Endodermal cell (in vitro differentiated cells): ENCODE data around the gene ITPA. TPM values are rescaled to one million over a fixed set of nuclear protein-coding genes. Genes with fewer than 3 reads are reported as not detected.

ENCODE experiments used
- DNase-seq: peaks from one replicate; pipeline ENCODE4 v3.0.0-alpha.2; 2017
- H3K27ac ChIP-seq: 2 replicates; pipeline ENCODE4 v1.5.1; 2013; ENCODE audit warnings: mild to moderate bottlenecking, low read depth, low read length, moderate library complexity
- H3K27me3 ChIP-seq: 2 replicates; pipeline ENCODE4 v1.6.1; 2013; ENCODE audit warnings: mild to moderate bottlenecking, low read length, moderate library complexity; ENCODE audit not compliant: insufficient read depth, control insufficient read depth, poor library complexity, severe bottlenecking
- H3K36me3 ChIP-seq: 2 replicates; pipeline ENCODE4 v1.7.0; 2013; ENCODE audit warnings: mild to moderate bottlenecking, low read length, moderate library complexity; ENCODE audit not compliant: control insufficient read depth, insufficient read depth
- H3K4me1 ChIP-seq: one replicate; pipeline ENCODE4 v1.7.0; 2013; ENCODE audit warnings: low read length; ENCODE audit not compliant: control insufficient read depth, insufficient read depth
- H3K4me3 ChIP-seq: 2 replicates; pipeline ENCODE4 v1.5.1; 2013; ENCODE audit warnings: mild to moderate bottlenecking, low read length, moderate library complexity
- H3K9ac ChIP-seq: 2 replicates; pipeline ENCODE4 v1.6.1; 2013; ENCODE audit warnings: mild to moderate bottlenecking, low read length, moderate library complexity; ENCODE audit not compliant: poor library complexity, severe bottlenecking; ENCODE audit errors: extremely low read depth
- H3K9me3 ChIP-seq: 2 replicates; pipeline ENCODE4 v1.6.1; 2013; ENCODE audit warnings: mild to moderate bottlenecking, low read length, moderate library complexity; ENCODE audit not compliant: control insufficient read depth
- H3K27ac Mint-ChIP-seq: 2 replicates; pipeline ENCODE4 v1.8.0; 2020; ENCODE audit warnings: mixed read lengths
- H3K27me3 Mint-ChIP-seq: 2 replicates; pipeline ENCODE4 v1.8.0; 2021; ENCODE audit warnings: mild to moderate bottlenecking, mixed read lengths; ENCODE audit not compliant: insufficient read depth
- H3K36me3 Mint-ChIP-seq: 2 replicates; pipeline ENCODE4 v1.8.0; 2020; ENCODE audit warnings: low read depth, mixed read lengths
- H3K4me1 Mint-ChIP-seq: 2 replicates; pipeline ENCODE4 v1.8.0; 2020; ENCODE audit warnings: mixed read lengths
- H3K4me3 Mint-ChIP-seq: 2 replicates; pipeline ENCODE4 v1.8.0; 2020; ENCODE audit warnings: mild to moderate bottlenecking, moderate library complexity, mixed read lengths
- H3K9me3 Mint-ChIP-seq: 2 replicates; pipeline ENCODE4 v1.8.0; 2020; ENCODE audit warnings: mild to moderate bottlenecking, mixed read lengths
- WGBS, 2 experiments: methylation state at CpG; one replicate each; pipeline versions ENCODE4 v1.1.5 to v1.1.7; 2013; ENCODE audit warnings: missing lambda C conversion rate in 2 of 2, mixed read lengths in 1 of 2; ENCODE audit not compliant: insufficient coverage in 1 of 2, insufficient read length in 1 of 2; 5-methylcytosine and 5-hydroxymethylcytosine counted together
- total RNA-seq, 2 donors: library from RNA; stranded (reverse); fragmentation: NEBNext Ultra II Directional in 1 of 2; extraction: Animal tissue kit (Norgen Biotek cat#: 25700) in 1 of 2; gene quantifications; 2 replicates in 1 of 2; 3 replicates in 1 of 2; pipeline ENCODE4 v1.2.1, GENCODE V29; 2021
- TF ChIP-seq, protein P1 (sequence below): fragments of 200-600 bp; sonication (generic); conservative IDR thresholded peaks from 2 replicates; pipeline ENCODE4 v1.5.0; 2021; ENCODE audit warnings: antibody characterized with exemption, mild to moderate bottlenecking

The ITPA gene
- total RNA-seq, 2 donors from 2014 or later, result 50.8 to 53.6 TPM

DNA sequence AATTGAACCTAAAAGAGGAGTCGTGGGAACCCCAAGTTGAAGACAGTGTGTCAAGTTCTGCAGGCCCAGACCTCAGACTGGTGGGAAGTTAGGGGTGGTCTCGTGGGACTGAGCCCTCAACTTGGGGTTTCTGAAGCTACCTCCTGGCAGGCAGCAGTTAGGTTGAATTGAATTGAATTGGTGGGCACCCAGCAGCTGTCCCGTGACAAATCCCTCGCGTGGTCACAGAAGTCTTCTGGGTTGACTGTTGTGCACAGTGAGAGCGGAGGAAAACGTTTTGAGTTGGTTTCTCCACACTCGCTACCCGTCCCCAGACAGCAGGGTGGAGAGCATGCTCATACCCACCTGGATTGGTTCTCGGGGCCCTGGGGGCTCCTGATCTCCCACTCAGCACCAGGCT is 16.8 kb downstream of the ITPA start:
- TF ChIP-seq, protein P1, sequence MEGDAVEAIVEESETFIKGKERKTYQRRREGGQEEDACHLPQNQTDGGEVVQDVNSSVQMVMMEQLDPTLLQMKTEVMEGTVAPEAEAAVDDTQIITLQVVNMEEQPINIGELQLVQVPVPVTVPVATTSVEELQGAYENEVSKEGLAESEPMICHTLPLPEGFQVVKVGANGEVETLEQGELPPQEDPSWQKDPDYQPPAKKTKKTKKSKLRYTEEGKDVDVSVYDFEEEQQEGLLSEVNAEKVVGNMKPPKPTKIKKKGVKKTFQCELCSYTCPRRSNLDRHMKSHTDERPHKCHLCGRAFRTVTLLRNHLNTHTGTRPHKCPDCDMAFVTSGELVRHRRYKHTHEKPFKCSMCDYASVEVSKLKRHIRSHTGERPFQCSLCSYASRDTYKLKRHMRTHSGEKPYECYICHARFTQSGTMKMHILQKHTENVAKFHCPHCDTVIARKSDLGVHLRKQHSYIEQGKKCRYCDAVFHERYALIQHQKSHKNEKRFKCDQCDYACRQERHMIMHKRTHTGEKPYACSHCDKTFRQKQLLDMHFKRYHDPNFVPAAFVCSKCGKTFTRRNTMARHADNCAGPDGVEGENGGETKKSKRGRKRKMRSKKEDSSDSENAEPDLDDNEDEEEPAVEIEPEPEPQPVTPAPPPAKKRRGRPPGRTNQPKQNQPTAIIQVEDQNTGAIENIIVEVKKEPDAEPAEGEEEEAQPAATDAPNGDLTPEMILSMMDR, result no peak
- Mint-ChIP-seq H3K9me3 (no peaks in the 10 kb centered on the region), H3K4me3 (no peak overlapping the region), H3K4me1 (peaks cover 19% of the 10 kb centered on the region), H3K36me3 (peaks cover 20% of the 10 kb centered on the region), H3K27me3 (no peaks in the 10 kb centered on the region), H3K27ac (no peak overlapping the region)
- no peak for DNase-seq
- Histone ChIP-seq H3K27ac (no peak overlapping the region), H3K9me3 (no peaks in the 10 kb centered on the region), H3K36me3 (peaks cover 33% of the 10 kb centered on the region), H3K4me3 (no peak overlapping the region), H3K27me3 (no peaks in the 10 kb centered on the region), H3K9ac (no peak overlapping the region), H3K4me1 (peaks cover 10% of the 10 kb centered on the region)
- WGBS, 2 experiments, result 91 to 100% methylated on average over 7 to 10 of the region's 10 CpGs

DNA sequence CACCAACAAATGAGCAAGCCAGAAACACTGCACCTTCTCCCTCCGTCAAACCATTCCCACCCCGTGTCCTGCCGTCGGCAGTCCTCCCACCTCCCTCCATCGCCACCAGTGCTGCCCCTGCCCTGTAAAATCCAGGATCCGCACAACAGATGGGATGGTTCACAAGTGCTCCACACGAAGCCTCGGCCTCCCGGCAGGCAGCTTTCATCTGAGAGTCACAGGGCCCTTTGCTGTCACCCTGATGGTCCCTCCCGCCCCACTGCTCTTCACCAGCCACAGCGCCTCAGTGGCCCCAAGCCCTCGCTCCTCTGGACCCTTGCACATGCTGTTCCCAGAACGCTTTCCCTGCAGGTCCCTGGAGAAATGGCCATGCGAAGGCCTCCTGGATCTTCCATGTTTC is 17.6 kb downstream of the ITPA start:
- Histone ChIP-seq H3K4me3 (no peak overlapping the region), H3K36me3 (peaks cover 25% of the 10 kb centered on the region), H3K4me1 (peaks cover 10% of the 10 kb centered on the region), H3K27ac (no peak overlapping the region), H3K9ac (no peak overlapping the region), H3K9me3 (no peaks in the 10 kb centered on the region), H3K27me3 (no peaks in the 10 kb centered on the region)
- Mint-ChIP-seq H3K27ac (no peak overlapping the region), H3K4me1 (peaks cover 16% of the 10 kb centered on the region), H3K27me3 (no peaks in the 10 kb centered on the region), H3K36me3 (peaks cover 16% of the 10 kb centered on the region), H3K9me3 (no peaks in the 10 kb centered on the region), H3K4me3 (no peak overlapping the region)
- 93 to 97% methylated on average over 7 to 14 of the region's 14 CpGs for WGBS, 2 experiments
- no peak for DNase-seq
- TF ChIP-seq, protein P1, result no peak

DNA sequence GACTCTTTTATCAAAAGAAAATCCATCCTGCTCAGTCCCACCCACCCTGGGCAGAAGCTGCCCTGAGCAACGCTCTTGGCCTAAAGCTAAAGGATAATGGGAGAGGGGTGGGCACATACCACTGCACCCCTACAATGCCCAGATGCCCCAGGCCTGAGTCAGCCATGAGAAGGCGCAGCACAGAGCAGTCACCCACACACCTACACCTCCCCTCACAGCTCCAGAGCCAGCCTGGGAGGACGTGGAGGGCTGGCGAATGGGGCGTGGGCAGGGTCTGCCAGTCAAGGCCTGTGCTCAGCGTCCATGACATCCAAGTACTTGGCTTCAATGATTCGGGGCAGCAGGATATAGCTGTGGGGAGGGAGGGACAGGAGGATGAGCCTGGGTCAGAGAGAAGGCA is 18.2 kb downstream of the ITPA start:
- peaks cover 16% of the 10 kb centered on the region for H3K36me3 Mint-ChIP-seq
- H3K4me1 Mint-ChIP-seq, result peaks cover 14% of the 10 kb centered on the region
- peaks cover 8% of the 10 kb centered on the region for H3K4me1 ChIP-seq
- H3K4me3 ChIP-seq, result no peak overlapping the region
- H3K27me3 ChIP-seq, result no peaks in the 10 kb centered on the region
- H3K9ac ChIP-seq, result no peak overlapping the region
- TF ChIP-seq, protein P1, result no peak
- 84 to 100% methylated on average over 2 to 6 of the region's 7 CpGs for WGBS, 2 experiments
- no peak for DNase-seq
- peaks cover 20% of the 10 kb centered on the region for H3K36me3 ChIP-seq
- H3K27me3 Mint-ChIP-seq, result no peaks in the 10 kb centered on the region
- H3K27ac Mint-ChIP-seq, result no peak overlapping the region
- no peak overlapping the region for H3K4me3 Mint-ChIP-seq
- no peak overlapping the region for H3K27ac ChIP-seq
- no peaks in the 10 kb centered on the region for H3K9me3 Mint-ChIP-seq
- H3K9me3 ChIP-seq, result no peaks in the 10 kb centered on the region
